PC-9 (cell line): ENCODE results near the gene MBOAT2. TPM values are rescaled to one million over a fixed set of nuclear protein-coding genes. Genes with fewer than 3 reads are reported as not detected.

Experiments used
- BruUV-seq: library from RNA; stranded (reverse); fragments of 400-500 nt; replicated peaks from 2 replicates; lab custom pipeline; 2021; lab: Mats Ljungman, UMichigan
- CTCF ChIA-PET: fragments of 300-600 bp; sonication (Branson Sonifier 250); formaldehyde crosslinking; loops from one replicate; lab custom pipeline; 2022; ENCODE audit warnings: antibody characterized with exemption; lab: Charles Lee
- POLR2A ChIA-PET: fragments of 300-600 bp; sonication (Branson Sonifier 250); formaldehyde crosslinking; loops from one replicate; lab custom pipeline; 2022; ENCODE audit warnings: antibody characterized with exemption; ENCODE audit not compliant: unreplicated experiment; lab: Charles Lee
- DNase-seq, 2 experiments: peaks; one replicate each; pipeline versions ENCODE4 v3.0.0 to v3.0.0-alpha.2; 2015 to 2022; ENCODE audit warnings: mixed read lengths in 1 of 2
- H2AFZ ChIP-seq: fragments of 200-600 bp; sonication (generic); 2 replicates; pipeline ENCODE4 v1.8.1; 2017; ENCODE audit warnings: antibody characterized with exemption
- H3F3A ChIP-seq: fragments of 200-600 bp; sonication (generic); 2 replicates; pipeline ENCODE4 v1.8.1; 2017; ENCODE audit warnings: antibody characterized with exemption, mild to moderate bottlenecking, low read depth; ENCODE audit not compliant: insufficient read depth
- H3K27ac ChIP-seq: fragments of 200-600 bp; sonication (generic); 2 replicates; pipeline ENCODE4 v1.6.1; 2016; ENCODE audit warnings: mixed run types
- H3K27me3 ChIP-seq: fragments of 200-600 bp; sonication (generic); 2 replicates; pipeline ENCODE4 v1.6.1; 2016; ENCODE audit warnings: low read depth, mixed run types; ENCODE audit not compliant: insufficient read depth
- H3K36me3 ChIP-seq: fragments of 200-600 bp; sonication (generic); 2 replicates; pipeline ENCODE4 v1.6.1; 2016; ENCODE audit warnings: low read depth, mixed run types
- H3K4me1 ChIP-seq: fragments of 200-600 bp; sonication (generic); replicated peaks from 2 replicates; pipeline ENCODE4 v1.6.1; 2016; ENCODE audit warnings: mixed run types; ENCODE audit not compliant: insufficient read depth
- H3K4me2 ChIP-seq: fragments of 200-600 bp; sonication (generic); 2 replicates; pipeline ENCODE4 v1.6.1; 2017; ENCODE audit warnings: mixed run types
- H3K4me3 ChIP-seq: fragments of 200-600 bp; sonication (generic); 2 replicates; pipeline ENCODE4 v1.6.1; 2016; ENCODE audit warnings: mixed run types
- H3K79me2 ChIP-seq: fragments of 200-600 bp; sonication (generic); 2 replicates; pipeline ENCODE4 v1.6.1; 2017; ENCODE audit warnings: low read depth, mixed run types
- H3K9me2 ChIP-seq: fragments of 200-600 bp; sonication (generic); 2 replicates; pipeline ENCODE4 v1.8.1; 2017; ENCODE audit warnings: mild to moderate bottlenecking; ENCODE audit not compliant: insufficient read depth
- H3K9me3 ChIP-seq: fragments of 200-600 bp; sonication (generic); 2 replicates; pipeline ENCODE4 v1.8.1; 2016; ENCODE audit warnings: low read depth; ENCODE audit not compliant: insufficient read depth
- H4K20me1 ChIP-seq: fragments of 200-600 bp; sonication (generic); 2 replicates; pipeline ENCODE4 v1.8.1; 2017; ENCODE audit not compliant: insufficient read depth
- CTCF ChIP-seq: fragments of 200-600 bp; sonication (generic); conservative IDR thresholded peaks from 2 replicates; pipeline ENCODE4 v1.6.1; 2017; ENCODE audit warnings: mixed run types, antibody characterized with exemption, mild to moderate bottlenecking, moderate library complexity
- EZH2 ChIP-seq: fragments of 200-600 bp; sonication (generic); IDR thresholded peaks from 2 replicates; pipeline ENCODE4 v1.8.0; 2017; ENCODE audit warnings: antibody characterized with exemption, low read depth
- intact Hi-C: fragments of 100-400 bp; cut with micrococcal nuclease; formaldehyde crosslinking; loops from one replicate; pipeline ENCODE4 v1.10.0; 2022; ENCODE audit not compliant: unreplicated experiment
- total RNA-seq: library from RNA; stranded (reverse); gene quantifications from 2 replicates; pipeline ENCODE4 v1.2.3, GENCODE V29; 2021

Gene MBOAT2
- total RNA-seq, 1 experiment from 2014 or later: 57.7 TPM

GRCh38 chr2:9024575-9024974, 21.1 kb upstream of the MBOAT2 start:
- Histone ChIP-seq H3F3A (no peaks in the 10 kb centered on the region), H3K4me2 (no peak overlapping the region), H2AFZ (peak overlapping the region; percentile 48; the same call in 1 of the 2 replicates), H3K9me2 (no peaks in the 10 kb centered on the region), H3K79me2 (no peaks in the 10 kb centered on the region), H3K4me3 (no peak overlapping the region), H3K27me3 (no peaks in the 10 kb centered on the region), H3K27ac (no peak overlapping the region), H3K36me3 (no peaks in the 10 kb centered on the region), H3K4me1 (peaks cover 12% of the 10 kb centered on the region; the same call in 1 of the 2 replicates), H4K20me1 (no peaks in the 10 kb centered on the region), H3K9me3 (0 out of 2 replicates have a peak, but pooled peaks cover 5% of the 10 kb centered on the region)
- POLR2A ChIA-PET: no interaction called here
- no peak for TF ChIP-seq EZH2
- no peak for TF ChIP-seq CTCF
- CTCF ChIA-PET: no interaction called here
- DNase-seq: no peak
- intact Hi-C loops: no loop called here
- BruUV-seq: no TSS peak

DNA sequence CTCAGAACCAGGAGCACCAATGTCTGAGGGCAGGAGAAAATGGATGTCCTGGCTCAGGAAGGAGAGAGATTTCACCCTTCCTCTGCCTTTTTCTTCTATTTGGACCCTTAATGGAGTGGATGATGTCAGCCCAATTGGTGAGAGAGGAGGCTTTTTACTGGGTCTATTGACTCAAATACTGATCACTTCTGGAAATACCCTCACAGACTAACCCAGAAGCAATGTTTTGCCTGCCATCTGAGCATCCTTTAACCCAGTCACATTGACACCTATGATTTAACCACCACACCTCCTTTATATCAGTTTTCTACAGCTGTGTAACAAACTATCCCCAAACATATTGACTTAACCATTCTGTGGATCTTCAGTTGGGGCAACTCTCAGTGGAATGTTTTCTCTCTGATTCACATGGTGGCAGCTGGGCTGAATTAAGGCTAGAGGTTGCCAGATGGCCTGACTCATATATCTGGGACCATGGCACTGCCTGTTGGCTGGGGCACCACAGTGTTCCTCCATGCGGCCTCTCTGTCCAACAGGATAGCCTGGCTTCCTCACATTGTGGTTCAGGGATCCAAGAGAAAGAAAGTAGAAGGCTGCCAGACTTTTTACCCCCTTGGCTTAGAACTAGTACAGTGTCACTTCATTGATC, 18.2 kb upstream of the MBOAT2 start:
- H2AFZ ChIP-seq: no peak overlapping the region
- H3K27me3 ChIP-seq: no peaks in the 10 kb centered on the region
- no peaks in the 10 kb centered on the region for H4K20me1 ChIP-seq
- H3K9me2 ChIP-seq: no peaks in the 10 kb centered on the region
- no TSS peak for BruUV-seq
- no peak for DNase-seq
- H3K4me1 ChIP-seq: peaks cover 12% of the 10 kb centered on the region; the same call in 1 of the 2 replicates
- POLR2A ChIA-PET: no interaction called here
- intact Hi-C loops: no loop called here
- no peak overlapping the region for H3K4me3 ChIP-seq
- no peaks in the 10 kb centered on the region for H3K36me3 ChIP-seq
- no peak overlapping the region for H3K4me2 ChIP-seq
- no peak overlapping the region for H3K27ac ChIP-seq
- no peaks in the 10 kb centered on the region for H3F3A ChIP-seq
- H3K9me3 ChIP-seq: 0 out of 2 replicates have a peak, but pooled peaks cover 5% of the 10 kb centered on the region
- no peaks in the 10 kb centered on the region for H3K79me2 ChIP-seq
- TF ChIP-seq EZH2: no peak
- no peak for TF ChIP-seq CTCF
- CTCF ChIA-PET: no interaction called here

DNA sequence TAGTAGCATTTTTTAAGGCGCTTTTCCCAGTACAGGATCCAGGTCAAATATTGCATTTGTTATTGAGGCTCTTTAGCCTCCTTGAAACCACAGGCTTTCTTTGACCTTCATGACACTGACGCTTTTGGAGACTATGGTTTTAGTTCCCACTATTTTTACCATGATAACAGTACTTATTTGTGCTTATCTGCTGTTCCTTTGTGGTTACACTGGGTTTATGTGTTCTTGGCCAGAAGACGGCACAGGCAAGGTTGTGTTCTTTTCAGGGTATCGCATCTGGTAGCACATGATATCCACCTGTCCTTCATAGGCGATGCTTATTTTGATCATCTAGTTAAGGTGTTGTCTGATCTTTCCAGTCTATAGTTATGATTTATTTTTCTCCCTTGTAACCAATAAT, 16.8 kb upstream of the MBOAT2 start:
- Histone ChIP-seq H3K9me2 (no peaks in the 10 kb centered on the region), H2AFZ (no peak overlapping the region), H3K9me3 (0 out of 2 replicates have a peak, but pooled peaks cover 5% of the 10 kb centered on the region), H3K27me3 (no peaks in the 10 kb centered on the region), H3K4me1 (peaks cover 12% of the 10 kb centered on the region; the same call in 1 of the 2 replicates), H3K36me3 (no peaks in the 10 kb centered on the region), H3K79me2 (no peaks in the 10 kb centered on the region), H3K4me3 (no peak overlapping the region), H3K27ac (no peak overlapping the region), H3F3A (no peaks in the 10 kb centered on the region), H3K4me2 (no peak overlapping the region), H4K20me1 (no peaks in the 10 kb centered on the region)
- TF ChIP-seq EZH2 (no peak), CTCF (no peak)
- CTCF ChIA-PET: no interaction called here
- POLR2A ChIA-PET: no interaction called here
- no peak for DNase-seq
- intact Hi-C loops: no loop called here
- BruUV-seq: no TSS peak
